ENCODE data around the gene SUSD4. TPM values are rescaled to one million over a fixed set of nuclear protein-coding genes. Genes with fewer than 3 reads are reported as not detected.

The SUSD4 gene
- total and polyA plus RNA-seq, 2 of the 8 experiments (the other 6 are each of a cell fraction or from before 2014, with no cell fraction given) = 3.9 to 5.2 TPM

DNA sequence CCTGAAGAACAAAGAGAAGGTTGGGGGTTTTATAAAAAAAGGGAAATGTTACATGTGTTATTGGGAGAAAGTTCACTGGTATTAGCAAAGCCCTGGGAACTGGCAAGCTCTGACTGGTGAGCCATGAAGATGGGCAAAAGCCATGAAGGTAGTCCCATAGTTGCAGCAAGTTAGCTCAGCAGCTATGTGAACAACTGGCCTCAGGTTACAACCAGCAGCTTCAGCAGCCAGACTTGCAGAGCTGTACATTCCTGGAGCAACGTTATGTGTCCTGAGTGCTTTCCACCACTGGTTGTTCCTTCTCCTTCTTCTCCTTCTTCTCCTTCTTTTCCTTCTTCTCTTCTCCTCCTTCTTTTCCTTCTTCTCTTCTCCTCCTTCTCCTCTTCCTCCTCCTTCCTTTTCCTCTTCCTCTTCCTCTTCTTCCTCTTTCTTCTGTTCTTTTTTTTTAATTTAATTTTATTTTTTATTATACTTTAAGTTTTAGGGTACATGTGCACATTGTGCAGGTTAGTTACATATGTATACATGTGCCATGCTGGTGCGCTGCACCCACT lies 164.8 kb downstream of the SUSD4 start:
- FAIRE-seq = no peak
- 82% methylated on average over 1 of the region's 2 CpGs; no CpG with 5 or more reads in 1 of the 2 experiments for WGBS, 2 experiments (ENCODE audit: extremely low coverage in 1 of 2, insufficient coverage in 1 of 2, insufficient read length in 1 of 2, insufficient replicate concordance in 2 of 2, low coverage in 1 of 2, low lambda C conversion rate in 2 of 2, missing lambda C conversion rate in 1 of 2)
- H3K9me3 ChIP-seq (ENCODE audit: insufficient read depth in 2 of 2, low read depth in 1 of 2, low read length in 1 of 2) = no peaks in the 10 kb centered on the region
- TF ChIP-seq BRCA1 (IDR thresholded peaks at IDR 0.05; ENCODE audit: low read depth, low read length) = no peak
- no peak for TF ChIP-seq CBX8 (IDR thresholded peaks at IDR 0.05; ENCODE audit: borderline replicate concordance, low read depth, low read length)
- no peak for TF ChIP-seq ATF2 (IDR thresholded peaks at IDR 0.05; ENCODE audit: low read length)
- no peak for TF ChIP-seq SIN3A (conservative IDR thresholded peaks at IDR 0.05 in 1 of 2, IDR thresholded peaks at IDR 0.05 in 1 of 2; ENCODE audit: low read depth in 1 of 2, low read length in 2 of 2)
- no peak for TF ChIP-seq SP2 (IDR thresholded peaks at IDR 0.05; ENCODE audit: low read length)
- no peak for TF ChIP-seq CEBPB (IDR thresholded peaks at IDR 0.05; ENCODE audit: low read depth, low read length)
- no peak for TF ChIP-seq TCF12 (IDR thresholded peaks at IDR 0.05; ENCODE audit: low read depth, low read length)
- TF ChIP-seq JUND (IDR thresholded peaks at IDR 0.05; ENCODE audit: low read length) = no peak
- TF ChIP-seq, protein P1, sequence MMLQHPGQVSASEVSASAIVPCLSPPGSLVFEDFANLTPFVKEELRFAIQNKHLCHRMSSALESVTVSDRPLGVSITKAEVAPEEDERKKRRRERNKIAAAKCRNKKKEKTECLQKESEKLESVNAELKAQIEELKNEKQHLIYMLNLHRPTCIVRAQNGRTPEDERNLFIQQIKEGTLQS (IDR thresholded peaks at IDR 0.05; ENCODE audit: insufficient read depth, low read depth, low read length) = no peak
- no peak for TF ChIP-seq YY1 (IDR thresholded peaks at IDR 0.05; ENCODE audit: low read depth, low read length)
- no peak for TF ChIP-seq MAFK (IDR thresholded peaks at IDR 0.05; ENCODE audit: low read depth, low read length)
- no peak for TF ChIP-seq ZNF274 (IDR thresholded peaks at IDR 0.05; ENCODE audit: borderline replicate concordance, extremely low read depth, low read length)

More for the DNA sequence above, 164.8 kb downstream of the SUSD4 start:
- H3K4ac ChIP-seq (replicated peaks; ENCODE audit: insufficient read length, low read depth, low read length) = no peak overlapping the region
- no peak overlapping the region for H2BK12ac ChIP-seq (ENCODE audit: low read depth, low read length)
- no peak overlapping the region for H3K14ac ChIP-seq (ENCODE audit: insufficient read length)
- H3K56ac ChIP-seq (replicated peaks; ENCODE audit: insufficient read length, low read depth, low read length) = no peak overlapping the region
- no peaks in the 10 kb centered on the region; a peak in 1 of 7 replicates for H3K27me3 ChIP-seq (replicated peaks in 1 of 4; ENCODE audit: control insufficient read depth in 3 of 4, extremely low read depth in 1 of 4, insufficient read depth in 3 of 4, low read length in 3 of 4)
- no peak overlapping the region for H4K8ac ChIP-seq (ENCODE audit: extremely low read depth, insufficient read depth, low read length)
- no peaks in the 10 kb centered on the region for H3K79me2 ChIP-seq (ENCODE audit: control insufficient read depth in 1 of 2, insufficient read depth in 2 of 2, low read length in 2 of 2)
- H3K23ac ChIP-seq (ENCODE audit: insufficient read length) = no peak overlapping the region
- no peak overlapping the region for H4K91ac ChIP-seq (replicated peaks; ENCODE audit: insufficient read length, low read length)
- POLR2A ChIA-PET (ENCODE audit: partially characterized antibody) = interaction anchor here (0.7 kb wide), 1 partner anchor 45 kb away, joined by 3 read pairs; no protein-coding TSS in a partner anchor
- H2BK15ac ChIP-seq (ENCODE audit: low read length) = no peak overlapping the region
- no peaks in the 10 kb centered on the region for H3K36me3 ChIP-seq (ENCODE audit: control insufficient read depth in 2 of 4, insufficient read depth in 4 of 4, low read length in 3 of 4)
- H3K23me2 ChIP-seq (ENCODE audit: low read depth, low read length) = no peaks in the 10 kb centered on the region
- no peaks in the 10 kb centered on the region for H3K79me1 ChIP-seq (ENCODE audit: low read depth, low read length)
- H3K4me3 ChIP-seq (ENCODE audit: extremely low read depth in 1 of 4, insufficient read depth in 2 of 4, low read depth in 3 of 4, low read length in 4 of 4) = no peak overlapping the region
- H3K4me1 ChIP-seq (replicated peaks in 1 of 4; ENCODE audit: control insufficient read depth in 3 of 4, insufficient read depth in 4 of 4, low read length in 3 of 4) = no peaks in the 10 kb centered on the region; a peak in 1 of 7 replicates
- no peak overlapping the region for H4K5ac ChIP-seq (ENCODE audit: insufficient read length, low read depth, low read length)
- H3K18ac ChIP-seq (ENCODE audit: extremely low read depth, low read length) = no peak overlapping the region; the same call in 1 of the 2 replicates
- peaks cover 0 to 3% of the 10 kb centered on the region in 2 experiments for H4K20me1 ChIP-seq (replicated peaks in 1 of 2; ENCODE audit: control insufficient read depth in 1 of 2, insufficient read depth in 2 of 2, low read length in 2 of 2)
- no peak overlapping the region for H3K4me2 ChIP-seq (ENCODE audit: insufficient read depth in 1 of 2, low read depth in 2 of 2, low read length in 2 of 2)
- CTCF ChIA-PET (ENCODE audit: partially characterized antibody) = interaction anchor here (1.3 kb wide), 1 partner anchor 10 kb away, joined by 3 read pairs; no protein-coding TSS in a partner anchor
- no peak overlapping the region for H3K9ac ChIP-seq (replicated peaks in 1 of 4; ENCODE audit: extremely low read depth in 1 of 4, low read depth in 3 of 4, low read length in 3 of 4)
- DNase-seq (ENCODE audit: low read depth in 1 of 2, low spot score in 2 of 2) = no peak
- no peak overlapping the region for H2BK5ac ChIP-seq (ENCODE audit: low read depth, low read length)
- no peak overlapping the region for H2BK120ac ChIP-seq (replicated peaks; ENCODE audit: low read depth, low read length)
- no peak overlapping the region for H2BK20ac ChIP-seq (ENCODE audit: low read length)
- H2AK5ac ChIP-seq (ENCODE audit: low read depth, low read length) = no peak overlapping the region
- H3K27ac ChIP-seq (ENCODE audit: low read depth, low read length) = no peak overlapping the region
- no peak overlapping the region for H2AFZ ChIP-seq (ENCODE audit: low read length)

Data from H1 (cell line).